Measurements from ENCODE around the gene SLC6A9. TPM values are rescaled to one million over a fixed set of nuclear protein-coding genes. Genes with fewer than 3 reads are reported as not detected.

The SLC6A9 gene
- total RNA-seq, 3 donors from 2014 or later: 21.1 to 52.5 (median 38.1) TPM

DNA sequence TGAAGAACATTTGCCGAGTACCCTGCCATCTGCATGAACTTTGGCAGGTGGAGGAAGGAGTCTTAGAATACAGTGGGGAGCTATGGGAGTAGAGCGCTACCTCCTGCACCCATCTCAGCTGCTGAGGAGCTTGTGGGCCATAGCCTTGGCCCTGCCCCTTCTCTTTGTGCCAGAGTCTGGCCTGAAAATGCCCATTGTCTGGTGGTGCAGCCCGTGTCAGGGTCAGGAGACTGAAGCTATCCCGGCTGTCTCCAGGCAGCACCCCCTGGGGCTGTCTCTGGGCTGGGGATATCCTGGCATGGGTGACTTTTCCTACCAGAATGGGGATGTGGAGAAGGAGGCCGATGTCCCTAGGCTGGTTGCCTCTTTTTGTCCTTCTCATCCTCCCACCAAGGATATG lies 77.2 kb downstream of the SLC6A9 start:
- no peak for DNase-seq
- Histone ChIP-seq H3K4me3 (no peak overlapping the region), H3K9me3 (no peaks in the 10 kb centered on the region), H3K36me3 (ENCODE audit: low read depth) (no peaks in the 10 kb centered on the region), H3K4me1 (ENCODE audit: low read depth) (no peaks in the 10 kb centered on the region)
- ATAC-seq: no peak
- intact Hi-C loops (cut with DNase I, micrococcal nuclease): no loop called here
- TF ChIP-seq, protein P1, sequence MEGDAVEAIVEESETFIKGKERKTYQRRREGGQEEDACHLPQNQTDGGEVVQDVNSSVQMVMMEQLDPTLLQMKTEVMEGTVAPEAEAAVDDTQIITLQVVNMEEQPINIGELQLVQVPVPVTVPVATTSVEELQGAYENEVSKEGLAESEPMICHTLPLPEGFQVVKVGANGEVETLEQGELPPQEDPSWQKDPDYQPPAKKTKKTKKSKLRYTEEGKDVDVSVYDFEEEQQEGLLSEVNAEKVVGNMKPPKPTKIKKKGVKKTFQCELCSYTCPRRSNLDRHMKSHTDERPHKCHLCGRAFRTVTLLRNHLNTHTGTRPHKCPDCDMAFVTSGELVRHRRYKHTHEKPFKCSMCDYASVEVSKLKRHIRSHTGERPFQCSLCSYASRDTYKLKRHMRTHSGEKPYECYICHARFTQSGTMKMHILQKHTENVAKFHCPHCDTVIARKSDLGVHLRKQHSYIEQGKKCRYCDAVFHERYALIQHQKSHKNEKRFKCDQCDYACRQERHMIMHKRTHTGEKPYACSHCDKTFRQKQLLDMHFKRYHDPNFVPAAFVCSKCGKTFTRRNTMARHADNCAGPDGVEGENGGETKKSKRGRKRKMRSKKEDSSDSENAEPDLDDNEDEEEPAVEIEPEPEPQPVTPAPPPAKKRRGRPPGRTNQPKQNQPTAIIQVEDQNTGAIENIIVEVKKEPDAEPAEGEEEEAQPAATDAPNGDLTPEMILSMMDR (IDR thresholded peaks at IDR 0.05): no peak

- no peak for DNase-seq
- ATAC-seq: no peak
- Histone ChIP-seq H3K4me3 (no peak overlapping the region), H3K36me3 (ENCODE audit: low read depth) (no peaks in the 10 kb centered on the region), H3K9me3 (no peaks in the 10 kb centered on the region), H3K4me1 (ENCODE audit: low read depth) (no peaks in the 10 kb centered on the region)
- intact Hi-C loops (cut with DNase I, micrococcal nuclease): no loop called here
- TF ChIP-seq, protein P1 (IDR thresholded peaks at IDR 0.05): no peak
These were observed 77.9 kb downstream of the SLC6A9 start for GRCh38 chr1:43953361-43953760.

DNA sequence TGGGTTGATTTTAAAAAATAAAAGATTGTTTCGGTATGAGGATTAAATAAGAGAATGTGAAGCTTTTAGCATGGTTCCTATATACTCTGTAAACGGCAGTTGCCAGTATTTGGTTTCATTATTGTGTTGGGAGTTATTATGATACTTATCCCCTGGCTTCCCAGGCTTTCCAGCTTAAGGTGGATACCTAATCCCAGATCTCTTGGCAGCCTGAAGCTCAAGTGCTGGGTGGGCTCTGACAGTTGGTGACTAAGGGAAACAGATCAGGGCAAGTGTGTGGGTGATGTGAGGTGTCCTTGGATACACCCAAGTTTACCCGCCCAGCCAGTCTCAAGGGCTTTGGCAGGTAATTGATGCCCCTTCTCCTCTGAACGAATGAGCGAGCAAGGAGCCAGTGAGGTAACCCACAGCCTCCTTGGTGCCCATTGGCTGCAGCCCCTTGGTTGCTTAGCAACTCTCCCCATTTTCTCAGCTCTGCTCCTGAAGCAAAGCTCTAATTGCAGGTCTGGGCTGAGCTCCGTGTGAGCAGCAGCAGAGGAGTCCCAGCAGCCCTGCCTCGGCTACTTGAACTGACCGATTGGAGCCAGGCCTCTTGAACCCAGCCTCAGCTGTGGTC lies 78.4 kb downstream of the SLC6A9 start:
- Histone ChIP-seq H3K4me1 (ENCODE audit: low read depth) (peaks cover 4% of the 10 kb centered on the region), H3K4me3 (no peak overlapping the region), H3K36me3 (ENCODE audit: low read depth) (no peaks in the 10 kb centered on the region), H3K9me3 (no peaks in the 10 kb centered on the region)
- no peak for DNase-seq
- TF ChIP-seq, protein P1 (IDR thresholded peaks at IDR 0.05): no peak
- no peak for ATAC-seq
- intact Hi-C loops (cut with DNase I, micrococcal nuclease): no loop called here

DNA sequence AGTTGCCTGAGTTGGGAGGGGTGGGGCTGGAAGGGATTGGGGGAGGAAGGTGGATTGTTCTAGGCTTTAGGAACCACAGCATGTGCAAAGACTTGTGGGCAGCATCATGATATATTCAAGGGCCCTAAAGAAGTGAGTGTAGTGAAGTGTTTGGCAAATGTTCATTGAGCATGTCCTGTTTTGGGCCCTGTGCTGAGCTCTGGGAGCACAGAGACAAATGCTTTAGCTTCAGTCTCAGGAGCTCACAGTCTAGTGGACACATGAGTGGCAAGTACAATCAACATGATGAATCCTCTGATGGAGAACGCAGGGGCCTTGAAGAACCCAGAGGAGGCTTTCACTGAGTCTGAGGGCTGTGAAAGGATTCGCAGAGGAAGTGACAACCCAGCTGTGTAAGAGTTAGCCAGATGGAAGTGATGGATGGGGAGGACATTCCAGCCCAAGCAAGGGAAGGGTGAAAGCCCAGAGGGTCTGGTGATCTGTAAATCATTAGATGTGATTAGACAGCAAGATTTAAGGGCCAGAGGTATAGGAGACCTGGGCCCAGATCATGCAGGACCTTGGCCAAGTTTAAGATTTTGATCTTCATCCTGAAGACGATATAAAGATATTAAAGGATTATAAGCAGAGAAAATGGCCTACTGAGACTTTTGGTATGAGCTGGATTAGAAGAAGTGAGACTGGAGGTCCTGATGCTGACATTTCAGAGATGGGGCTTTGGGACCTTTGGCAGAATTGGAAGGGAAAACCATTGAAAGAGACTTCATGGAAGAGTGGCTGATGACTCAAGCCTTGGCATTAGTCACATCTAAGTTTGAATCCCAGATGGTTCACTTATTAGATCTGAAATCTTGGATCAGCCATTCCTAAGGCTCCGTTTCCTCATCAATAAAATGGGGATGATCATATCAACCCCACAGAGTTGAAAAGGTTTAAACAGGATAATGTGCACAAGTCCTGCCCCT lies 80.0 kb downstream of the SLC6A9 start:
- Histone ChIP-seq H3K4me3 (no peak overlapping the region), H3K9me3 (no peaks in the 10 kb centered on the region), H3K36me3 (ENCODE audit: low read depth) (peaks cover 4% of the 10 kb centered on the region), H3K4me1 (ENCODE audit: low read depth) (peaks cover 16% of the 10 kb centered on the region)
- intact Hi-C loops (cut with DNase I, micrococcal nuclease): no loop called here
- DNase-seq (no peak), ATAC-seq (no peak)
- TF ChIP-seq, protein P1 (IDR thresholded peaks at IDR 0.05): no peak

GRCh38 chr1:43949678-43950077 lies 81.6 kb downstream of the SLC6A9 start:
- Histone ChIP-seq H3K9me3 (no peaks in the 10 kb centered on the region), H3K4me1 (ENCODE audit: low read depth) (peaks cover 24% of the 10 kb centered on the region), H3K4me3 (no peak overlapping the region), H3K36me3 (ENCODE audit: low read depth) (peaks cover 5% of the 10 kb centered on the region)
- intact Hi-C loops (cut with DNase I, micrococcal nuclease): no loop called here
- DNase-seq (no peak), ATAC-seq (no peak)
- TF ChIP-seq, protein P1 (IDR thresholded peaks at IDR 0.05): no peak
